ENCODE measurements around the gene CDO1.

The CDO1 gene

GRCh38 chr5:115816226-115817081 is at the start of gene CDO1:
TSS of gene CDO1 (minus strand) at chr5:115816659. CDS start at chr5:115816397, 262 bp downstream.
- no peak for DNase-seq

DNA sequence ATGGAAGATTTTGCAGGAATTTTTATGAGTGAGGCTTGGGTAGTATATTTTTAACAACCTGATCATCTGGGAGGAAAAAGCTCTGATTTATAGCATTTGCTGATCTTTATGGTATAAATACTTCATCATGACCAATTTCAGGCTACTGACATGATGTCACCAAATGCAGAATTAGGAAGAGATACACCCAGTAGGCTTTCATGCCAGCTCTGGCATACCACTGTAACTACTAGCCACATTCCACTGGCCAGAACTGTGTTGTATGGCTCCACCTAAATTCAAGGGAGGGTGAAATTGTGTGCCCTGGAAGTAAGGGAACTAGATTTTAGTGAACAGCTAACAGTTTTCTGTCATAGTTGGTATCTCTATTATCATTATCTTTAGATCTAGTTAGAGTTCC is 42.9 kb upstream of the CDO1 start:
- DNase-seq, result no peak

- no peak for DNase-seq
Observed at GRCh38 chr5:115858396-115858795, 41.9 kb upstream of the CDO1 start.

- DNase-seq, result no peak
Observed at GRCh38 chr5:115857626-115858349, 41.3 kb upstream of the CDO1 start.

DNA sequence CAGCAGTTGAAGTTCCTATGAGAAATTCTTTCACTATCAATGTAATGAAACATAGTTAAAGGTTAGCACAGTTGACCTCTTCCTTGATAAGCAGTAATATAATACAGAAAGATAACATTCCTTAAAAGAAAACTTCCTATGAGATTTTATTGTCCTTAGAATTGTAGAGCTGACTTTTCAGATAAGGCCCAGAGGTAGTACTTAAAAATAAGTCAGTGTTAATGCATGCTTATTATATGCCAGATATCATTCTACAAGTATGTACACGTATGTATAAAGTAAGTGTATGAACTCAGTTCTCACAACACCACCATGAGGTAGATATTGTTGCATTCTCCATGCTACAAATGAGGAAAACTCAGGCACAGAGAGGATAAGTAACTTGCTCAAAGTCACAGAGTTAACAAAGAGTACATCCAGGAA is 40.6 kb upstream of the CDO1 start:
- no peak for DNase-seq

DNA sequence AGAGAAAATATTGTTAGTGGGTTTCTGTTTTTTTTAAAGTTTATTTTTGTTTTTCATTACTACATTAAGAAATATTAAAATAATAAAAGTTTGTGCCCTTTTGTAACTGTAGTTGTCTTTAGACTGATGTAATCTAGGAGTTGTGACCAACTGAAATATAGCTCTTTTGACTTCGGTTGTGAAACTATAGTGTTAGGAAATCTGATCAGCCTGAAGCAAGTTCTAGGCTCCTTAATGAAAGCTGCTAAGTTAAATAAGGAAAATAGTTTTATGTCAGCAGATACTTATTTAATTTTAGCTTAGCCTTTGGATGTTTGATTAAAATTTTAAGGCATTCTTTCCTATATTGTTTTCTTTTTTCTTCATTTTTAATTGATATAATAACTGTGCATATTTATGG is 39.5 kb upstream of the CDO1 start:
- DNase-seq, result no peak

DNA sequence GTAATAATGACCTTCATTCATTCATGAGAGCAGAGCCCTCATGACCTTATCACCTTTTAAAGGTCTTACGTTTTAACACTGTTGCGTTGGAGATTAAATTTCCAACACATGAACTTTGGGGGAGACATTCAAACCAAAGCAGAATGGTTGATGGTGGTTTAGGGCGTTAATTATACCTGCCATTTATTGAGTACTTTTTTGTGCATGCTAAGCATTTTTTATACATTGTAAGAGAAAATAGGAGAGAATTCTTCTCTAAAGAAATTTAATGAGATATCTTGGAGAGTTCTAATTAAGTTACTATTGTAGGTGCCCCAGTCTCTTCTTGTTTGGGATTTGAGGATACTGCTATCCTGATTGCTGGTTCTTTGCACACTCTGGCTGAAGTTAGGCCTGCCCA is 37.7 kb upstream of the CDO1 start:
- no peak for DNase-seq

GRCh38 chr5:115850744-115851416 is 34.4 kb upstream of the CDO1 start:
- DNase-seq, result no peak

GRCh38 chr5:115849258-115849798 is 32.9 kb upstream of the CDO1 start:
- no peak for DNase-seq

DNA sequence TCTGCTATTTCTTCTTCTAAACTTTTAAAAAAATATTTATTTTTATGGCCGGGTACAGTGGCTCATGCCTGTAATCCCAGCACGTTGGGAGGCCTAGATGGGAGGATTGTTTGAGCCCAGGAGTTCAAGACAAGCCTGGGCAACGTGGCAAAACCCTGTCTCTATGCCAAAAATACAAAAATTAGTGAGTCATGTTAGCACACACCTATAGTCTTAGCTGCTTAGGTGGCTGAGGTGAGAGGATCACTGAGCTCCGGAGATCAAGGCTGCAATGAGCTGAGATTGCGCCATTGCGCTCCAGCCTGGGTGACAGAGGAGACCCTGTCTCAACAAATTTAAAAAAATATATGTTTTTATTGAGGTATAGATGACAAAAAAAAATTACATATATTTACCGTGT is 30.8 kb upstream of the CDO1 start:
- no peak for DNase-seq

DNA sequence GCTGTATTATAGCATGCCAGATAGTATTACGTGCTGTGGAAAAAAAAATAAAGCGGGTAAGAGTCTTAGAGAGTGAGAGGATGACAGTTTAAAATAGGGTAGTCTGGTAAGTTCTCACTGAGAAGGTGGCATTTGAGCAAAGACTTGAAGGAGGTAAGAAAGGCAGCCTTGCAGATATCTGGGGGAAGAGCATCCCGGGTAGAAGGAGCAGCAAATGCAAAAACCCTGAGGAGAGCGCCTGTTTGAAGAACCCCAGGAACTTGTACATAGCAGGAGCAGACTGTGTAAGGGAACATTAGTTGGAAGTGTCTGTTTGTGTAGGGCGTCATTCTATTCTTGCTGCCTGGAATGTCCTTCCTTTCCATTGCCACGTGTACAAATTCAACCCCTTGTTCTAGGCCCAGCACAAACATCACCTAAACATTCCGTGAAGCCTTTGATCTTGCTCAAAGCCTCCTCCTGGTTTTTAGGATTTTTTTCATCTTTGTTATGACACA is 27.9 kb upstream of the CDO1 start:
- DNase-seq, result no peak

DNA sequence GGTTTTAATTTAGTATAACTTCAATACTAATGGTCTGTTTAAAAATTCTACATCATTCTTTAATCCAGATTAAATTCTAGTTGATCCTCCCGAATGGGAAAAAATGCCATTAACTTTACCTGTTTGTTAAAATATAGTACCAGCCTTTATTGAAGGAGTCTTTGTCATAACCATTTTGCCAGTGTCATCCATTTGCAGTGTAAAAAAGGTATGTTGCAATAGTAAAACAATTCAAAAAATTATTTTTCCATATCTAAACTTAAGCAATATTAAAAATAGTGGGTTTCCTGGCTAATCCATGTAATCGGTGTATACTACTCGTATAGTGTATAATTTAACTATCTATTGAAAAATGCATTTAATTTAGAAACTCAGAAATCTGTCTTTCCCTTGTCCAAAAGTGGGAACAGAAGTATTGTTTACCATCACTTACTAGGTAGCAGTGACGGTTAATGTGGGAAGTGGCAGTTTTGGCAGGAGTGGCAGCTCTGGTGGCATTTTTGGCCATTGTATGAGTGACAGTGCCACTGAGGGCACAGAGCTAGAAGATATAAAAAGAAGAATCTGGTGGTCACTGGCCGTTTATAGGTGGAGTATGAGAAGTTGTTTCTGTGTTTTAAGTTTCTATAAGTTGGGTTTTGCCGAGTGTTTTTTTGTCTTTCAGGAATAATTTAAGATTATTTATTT is 27.1 kb upstream of the CDO1 start:
- DNase-seq, result no peak

DNA sequence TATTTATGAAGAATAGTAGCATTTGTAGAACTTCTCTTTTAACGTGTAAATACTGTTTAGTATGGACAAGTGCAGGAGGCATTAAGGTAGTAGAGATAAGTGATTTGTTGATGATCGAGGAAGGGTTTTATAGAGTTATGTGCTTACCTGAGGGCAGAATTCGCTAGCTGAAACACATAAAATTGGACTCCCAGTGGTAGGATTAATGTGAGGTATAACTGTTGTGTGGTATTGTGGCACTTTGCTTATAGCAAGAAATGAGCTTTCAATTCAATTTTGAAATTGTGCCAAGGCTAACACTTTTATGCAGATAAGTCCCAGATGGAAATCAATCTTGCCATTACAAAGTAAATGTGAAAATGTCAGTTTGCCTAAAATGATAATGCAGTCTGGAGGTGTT is 26.5 kb upstream of the CDO1 start:
- no peak for DNase-seq

DNA sequence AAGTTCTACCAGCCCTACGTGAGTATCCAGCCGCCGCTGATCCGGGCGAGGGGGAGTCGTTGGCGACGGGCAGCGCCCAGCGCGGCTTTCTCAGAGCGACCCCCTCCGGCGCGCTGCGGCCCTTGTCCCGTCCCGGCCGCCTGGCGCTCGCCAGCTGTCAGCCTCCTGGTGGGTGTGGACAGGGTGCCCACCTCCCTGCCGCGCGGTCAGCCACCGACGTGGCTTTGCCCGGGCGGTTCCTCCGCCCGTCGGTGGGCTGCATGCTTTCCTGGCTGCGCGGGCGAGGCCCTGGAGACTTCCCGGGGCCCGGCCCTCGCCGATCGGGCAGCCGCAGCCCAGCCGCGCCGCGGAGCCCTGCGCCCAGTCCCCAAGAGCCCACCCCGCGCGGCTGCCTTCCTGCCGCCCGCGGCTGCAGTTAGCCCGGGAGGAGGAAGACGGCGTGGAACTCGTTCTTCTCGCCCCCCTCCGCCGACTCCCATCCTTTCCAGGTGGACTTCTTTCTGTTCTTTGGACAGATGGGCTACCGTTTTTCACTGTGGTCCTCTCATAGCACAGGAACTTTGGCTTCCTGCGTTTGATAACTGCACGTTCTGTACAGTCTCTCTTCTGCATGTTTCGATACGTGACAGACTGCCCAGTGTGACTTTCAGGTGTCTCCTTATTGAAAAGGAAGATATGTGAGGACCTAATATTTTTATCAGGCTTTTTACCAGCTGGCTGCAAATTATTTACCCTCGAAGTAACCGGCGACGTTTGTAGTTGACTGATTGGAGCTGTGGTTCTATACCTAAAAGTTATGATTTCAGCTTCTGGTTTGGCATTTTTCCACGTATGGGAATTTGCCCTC is 25.9 kb upstream of the CDO1 start:
- DNase-seq, result no peak

- peak; percentile 89 for DNase-seq
Observed at GRCh38 chr5:115841382-115842088, 25.1 kb upstream of the CDO1 start, which contains the start of the genes AP3S1 and ATG12. TSS of gene AP3S1 (plus strand) at chr5:115841935. CDS start at chr5:115842038, 103 bp downstream. TSS of gene ATG12 (minus strand) at chr5:115841565. CDS start at chr5:115841552, 13 bp downstream.

- DNase-seq, result no peak
Observed at GRCh38 chr5:115840873-115841272, 24.4 kb upstream of the CDO1 start.

- peak; percentile 25 for DNase-seq
Observed at GRCh38 chr5:115838885-115839518, 22.5 kb upstream of the CDO1 start.

GRCh38 chr5:115835481-115835880 is 19.0 kb upstream of the CDO1 start:
- DNase-seq, result no peak

GRCh38 chr5:115831163-115831768 is 14.8 kb upstream of the CDO1 start:
- DNase-seq, result peak; percentile 22

- DNase-seq, result no peak
Observed at GRCh38 chr5:115829913-115830312, 13.5 kb upstream of the CDO1 start.
